ENCODE measurements around the gene DNPH1.

DNPH1 gene

GRCh38 chr6:43258180-43258579 lies 28.9 kb upstream of the DNPH1 start:
- Histone ChIP-seq H3K9ac (ENCODE audit: low read depth, low read length) (no peak overlapping the region), H3K9me3 (ENCODE audit: control insufficient read depth, insufficient read depth, low read length) (no peaks in the 10 kb centered on the region), H3K4me1 (ENCODE audit: insufficient read depth, low read length) (peaks cover 5% of the 10 kb centered on the region; the same call in 1 of the 2 replicates), H3K36me3 (ENCODE audit: insufficient read depth, low read length) (no peaks in the 10 kb centered on the region)

- Histone ChIP-seq H3K9me3 (ENCODE audit: control insufficient read depth, insufficient read depth, low read length) (no peaks in the 10 kb centered on the region), H3K4me1 (ENCODE audit: insufficient read depth, low read length) (peaks cover 5% of the 10 kb centered on the region; the same call in 1 of the 2 replicates), H3K9ac (ENCODE audit: low read depth, low read length) (no peak overlapping the region), H3K36me3 (ENCODE audit: insufficient read depth, low read length) (no peaks in the 10 kb centered on the region)
Observed at GRCh38 chr6:43257367-43258145, 28.3 kb upstream of the DNPH1 start.

- Histone ChIP-seq H3K4me1 (ENCODE audit: insufficient read depth, low read length) (peaks cover 6% of the 10 kb centered on the region; the same call in 1 of the 2 replicates), H3K36me3 (ENCODE audit: insufficient read depth, low read length) (no peaks in the 10 kb centered on the region), H3K9ac (ENCODE audit: low read depth, low read length) (no peak overlapping the region), H3K9me3 (ENCODE audit: control insufficient read depth, insufficient read depth, low read length) (no peaks in the 10 kb centered on the region)
Observed at GRCh38 chr6:43256670-43257366, 27.5 kb upstream of the DNPH1 start.

GRCh38 chr6:43255408-43256054 lies 26.2 kb upstream of the DNPH1 start:
- no peaks in the 10 kb centered on the region for H3K36me3 ChIP-seq (ENCODE audit: insufficient read depth, low read length)
- peaks cover 16% of the 10 kb centered on the region; the same call in 1 of the 2 replicates for H3K4me1 ChIP-seq (ENCODE audit: insufficient read depth, low read length)
- no peaks in the 10 kb centered on the region for H3K9me3 ChIP-seq (ENCODE audit: control insufficient read depth, insufficient read depth, low read length)
- no peak overlapping the region for H3K9ac ChIP-seq (ENCODE audit: low read depth, low read length)

- Histone ChIP-seq H3K4me1 (ENCODE audit: insufficient read depth, low read length) (peaks cover 16% of the 10 kb centered on the region; the same call in 1 of the 2 replicates), H3K36me3 (ENCODE audit: insufficient read depth, low read length) (no peaks in the 10 kb centered on the region), H3K9ac (ENCODE audit: low read depth, low read length) (no peak overlapping the region), H3K9me3 (ENCODE audit: control insufficient read depth, insufficient read depth, low read length) (no peaks in the 10 kb centered on the region)
Observed at GRCh38 chr6:43254846-43255245, 25.6 kb upstream of the DNPH1 start.

GRCh38 chr6:43254138-43254817 lies 25.0 kb upstream of the DNPH1 start:
- peaks cover 16% of the 10 kb centered on the region; the same call in 1 of the 2 replicates for H3K4me1 ChIP-seq (ENCODE audit: insufficient read depth, low read length)
- H3K9me3 ChIP-seq (ENCODE audit: control insufficient read depth, insufficient read depth, low read length): no peaks in the 10 kb centered on the region
- H3K9ac ChIP-seq (ENCODE audit: low read depth, low read length): no peak overlapping the region

GRCh38 chr6:43253401-43253800 lies 24.1 kb upstream of the DNPH1 start:
- H3K36me3 ChIP-seq (ENCODE audit: insufficient read depth, low read length): no peaks in the 10 kb centered on the region
- H3K9ac ChIP-seq (ENCODE audit: low read depth, low read length): no peak overlapping the region
- H3K9me3 ChIP-seq (ENCODE audit: control insufficient read depth, insufficient read depth, low read length): no peaks in the 10 kb centered on the region
- peaks cover 16% of the 10 kb centered on the region; the same call in 1 of the 2 replicates for H3K4me1 ChIP-seq (ENCODE audit: insufficient read depth, low read length)

More at GRCh38 chr6:43254138-43254817, 25.0 kb upstream of the DNPH1 start:
- H3K36me3 ChIP-seq (ENCODE audit: insufficient read depth, low read length): no peaks in the 10 kb centered on the region

- H3K9ac ChIP-seq (ENCODE audit: low read depth, low read length): peak overlapping the region; percentile 29; the same call in 1 of the 2 replicates
- no peaks in the 10 kb centered on the region for H3K9me3 ChIP-seq (ENCODE audit: control insufficient read depth, insufficient read depth, low read length)
- H3K36me3 ChIP-seq (ENCODE audit: insufficient read depth, low read length): no peaks in the 10 kb centered on the region
Observed at GRCh38 chr6:43250992-43251373, 21.7 kb upstream of the DNPH1 start.

GRCh38 chr6:43248791-43249190 lies 19.5 kb upstream of the DNPH1 start:
- Histone ChIP-seq H3K4me1 (ENCODE audit: insufficient read depth, low read length) (peaks cover 11% of the 10 kb centered on the region; the same call in 1 of the 2 replicates), H3K9me3 (ENCODE audit: control insufficient read depth, insufficient read depth, low read length) (no peaks in the 10 kb centered on the region), H3K9ac (ENCODE audit: low read depth, low read length) (no peak overlapping the region), H3K36me3 (ENCODE audit: insufficient read depth, low read length) (no peaks in the 10 kb centered on the region)

More at GRCh38 chr6:43250992-43251373, 21.7 kb upstream of the DNPH1 start:
- peaks cover 11% of the 10 kb centered on the region; the same call in 1 of the 2 replicates for H3K4me1 ChIP-seq (ENCODE audit: insufficient read depth, low read length)

- Histone ChIP-seq H3K4me1 (ENCODE audit: insufficient read depth, low read length) (peaks cover 11% of the 10 kb centered on the region; the same call in 1 of the 2 replicates), H3K9ac (ENCODE audit: low read depth, low read length) (peak overlapping the region; percentile 69; the same call in 1 of the 2 replicates), H3K9me3 (ENCODE audit: control insufficient read depth, insufficient read depth, low read length) (no peaks in the 10 kb centered on the region), H3K36me3 (ENCODE audit: insufficient read depth, low read length) (no peaks in the 10 kb centered on the region)
Observed at GRCh38 chr6:43248101-43248500, 18.8 kb upstream of the DNPH1 start.

GRCh38 chr6:43247114-43247999 lies 18.1 kb upstream of the DNPH1 start:
- Histone ChIP-seq H3K9ac (ENCODE audit: low read depth, low read length) (peak overlapping the region; percentile 69), H3K36me3 (ENCODE audit: insufficient read depth, low read length) (no peaks in the 10 kb centered on the region), H3K9me3 (ENCODE audit: control insufficient read depth, insufficient read depth, low read length) (no peaks in the 10 kb centered on the region), H3K4me1 (ENCODE audit: insufficient read depth, low read length) (peaks cover 11% of the 10 kb centered on the region; the same call in 1 of the 2 replicates)

- Histone ChIP-seq H3K9me3 (ENCODE audit: control insufficient read depth, insufficient read depth, low read length) (no peaks in the 10 kb centered on the region), H3K36me3 (ENCODE audit: insufficient read depth, low read length) (no peaks in the 10 kb centered on the region), H3K9ac (ENCODE audit: low read depth, low read length) (peak overlapping the region; percentile 69), H3K4me1 (ENCODE audit: insufficient read depth, low read length) (peaks cover 8% of the 10 kb centered on the region; the same call in 1 of the 2 replicates)
Observed at GRCh38 chr6:43246301-43247113, 17.2 kb upstream of the DNPH1 start.
